Osteoblast (primary cell): ENCODE results near the gene THAP8. TPM values are rescaled to one million over a fixed set of nuclear protein-coding genes. Genes with fewer than 3 reads are reported as not detected.

Source experiments
- DNase-seq: peaks from one replicate; pipeline ENCODE4 v3.0.0; 2011; ENCODE audit warnings: low spot score, mixed read lengths; ENCODE audit not compliant: insufficient read length; ENCODE audit errors: missing footprints
- H2AFZ ChIP-seq: 2 replicates; pipeline ENCODE4 v1.6.0; 2011; ENCODE audit warnings: mild to moderate bottlenecking, low read length
- H3K27ac ChIP-seq: 2 replicates; pipeline ENCODE4 v1.5.1; 2011; ENCODE audit warnings: mild to moderate bottlenecking, low read depth, low read length, moderate library complexity
- H3K27me3 ChIP-seq: 2 replicates; pipeline ENCODE4 v1.6.0; 2012; ENCODE audit warnings: mild to moderate bottlenecking, control low read depth, inconsistent platforms, low read length, moderate library complexity; ENCODE audit not compliant: insufficient read depth
- H3K36me3 ChIP-seq: 2 replicates; pipeline ENCODE4 v1.5.1; 2011; ENCODE audit warnings: mild to moderate bottlenecking, low read length, control low read depth, moderate library complexity; ENCODE audit not compliant: insufficient read depth
- H3K4me1 ChIP-seq: 2 replicates; pipeline ENCODE4 v1.5.1; 2011; ENCODE audit warnings: mild to moderate bottlenecking, low read length, control low read depth, moderate library complexity; ENCODE audit not compliant: insufficient read depth
- H3K4me2 ChIP-seq: 2 replicates; pipeline ENCODE4 v1.6.0; 2011; ENCODE audit warnings: mild to moderate bottlenecking, low read length; ENCODE audit not compliant: insufficient read depth
- H3K4me3 ChIP-seq: fragments of 200-600 bp; sonication (generic); 3 replicates; pipeline ENCODE4 v1.5.1; 2012; ENCODE audit warnings: mild to moderate bottlenecking, low read length, inconsistent platforms; ENCODE audit not compliant: insufficient read depth
- H3K79me2 ChIP-seq: 2 replicates; pipeline ENCODE4 v1.6.0; 2012; ENCODE audit warnings: mild to moderate bottlenecking, low read length, control low read depth, inconsistent platforms; ENCODE audit not compliant: insufficient read depth
- H3K9me3 ChIP-seq: 2 replicates; pipeline ENCODE4 v1.5.1; 2011; ENCODE audit warnings: low read depth, low read length, control low read depth
- H4K20me1 ChIP-seq: 2 replicates; pipeline ENCODE4 v1.6.0; 2012; ENCODE audit warnings: mild to moderate bottlenecking, low read length, control low read depth; ENCODE audit not compliant: insufficient read depth
- total RNA-seq: library from RNA; depleted of rRNA; stranded (reverse); fragments of >200 nt; gene quantifications from 2 replicates; pipeline ENCODE4 v1.2.3, GENCODE V29; 2012
- TF ChIP-seq, protein P1 (sequence below): IDR thresholded peaks from 2 replicates; pipeline ENCODE4 v1.5.1; 2011; ENCODE audit warnings: mild to moderate bottlenecking, low read depth, low read length, moderate library complexity; ENCODE audit errors: extremely low read depth

THAP8 gene
- total RNA-seq, 1 donor = 5.1 TPM

DNA sequence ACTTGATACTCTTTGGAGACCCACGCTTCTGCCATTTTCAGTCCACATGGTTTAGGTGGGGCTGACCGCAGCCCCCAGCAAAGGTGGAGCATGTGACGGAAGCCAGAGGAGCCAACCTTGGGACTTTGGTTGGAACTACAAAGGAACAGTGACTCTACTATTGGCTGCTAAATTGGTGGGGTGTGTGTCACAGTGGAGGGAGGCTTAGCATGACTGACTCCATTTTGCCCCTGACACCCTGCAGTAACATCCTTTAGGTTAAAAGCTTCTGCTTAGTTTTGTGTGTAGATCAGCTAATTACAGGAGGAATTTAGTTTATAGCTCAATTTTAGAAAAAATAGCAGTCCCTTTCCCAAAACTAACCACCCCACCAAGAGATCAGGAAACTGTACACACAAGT is 52.5 kb downstream of the THAP8 start:
- no peak overlapping the region for H3K27ac ChIP-seq
- H4K20me1 ChIP-seq = peaks cover 6% of the 10 kb centered on the region
- no peak overlapping the region for H3K4me2 ChIP-seq
- H3K4me1 ChIP-seq = peaks cover 8% of the 10 kb centered on the region
- no peaks in the 10 kb centered on the region for H3K9me3 ChIP-seq
- peaks cover 18% of the 10 kb centered on the region for H3K79me2 ChIP-seq
- H3K27me3 ChIP-seq = no peaks in the 10 kb centered on the region
- no peak for DNase-seq
- TF ChIP-seq, protein P1, sequence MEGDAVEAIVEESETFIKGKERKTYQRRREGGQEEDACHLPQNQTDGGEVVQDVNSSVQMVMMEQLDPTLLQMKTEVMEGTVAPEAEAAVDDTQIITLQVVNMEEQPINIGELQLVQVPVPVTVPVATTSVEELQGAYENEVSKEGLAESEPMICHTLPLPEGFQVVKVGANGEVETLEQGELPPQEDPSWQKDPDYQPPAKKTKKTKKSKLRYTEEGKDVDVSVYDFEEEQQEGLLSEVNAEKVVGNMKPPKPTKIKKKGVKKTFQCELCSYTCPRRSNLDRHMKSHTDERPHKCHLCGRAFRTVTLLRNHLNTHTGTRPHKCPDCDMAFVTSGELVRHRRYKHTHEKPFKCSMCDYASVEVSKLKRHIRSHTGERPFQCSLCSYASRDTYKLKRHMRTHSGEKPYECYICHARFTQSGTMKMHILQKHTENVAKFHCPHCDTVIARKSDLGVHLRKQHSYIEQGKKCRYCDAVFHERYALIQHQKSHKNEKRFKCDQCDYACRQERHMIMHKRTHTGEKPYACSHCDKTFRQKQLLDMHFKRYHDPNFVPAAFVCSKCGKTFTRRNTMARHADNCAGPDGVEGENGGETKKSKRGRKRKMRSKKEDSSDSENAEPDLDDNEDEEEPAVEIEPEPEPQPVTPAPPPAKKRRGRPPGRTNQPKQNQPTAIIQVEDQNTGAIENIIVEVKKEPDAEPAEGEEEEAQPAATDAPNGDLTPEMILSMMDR = no peak
- no peaks in the 10 kb centered on the region for H3K36me3 ChIP-seq
- no peak overlapping the region for H2AFZ ChIP-seq
- H3K4me3 ChIP-seq = no peak overlapping the region

DNA sequence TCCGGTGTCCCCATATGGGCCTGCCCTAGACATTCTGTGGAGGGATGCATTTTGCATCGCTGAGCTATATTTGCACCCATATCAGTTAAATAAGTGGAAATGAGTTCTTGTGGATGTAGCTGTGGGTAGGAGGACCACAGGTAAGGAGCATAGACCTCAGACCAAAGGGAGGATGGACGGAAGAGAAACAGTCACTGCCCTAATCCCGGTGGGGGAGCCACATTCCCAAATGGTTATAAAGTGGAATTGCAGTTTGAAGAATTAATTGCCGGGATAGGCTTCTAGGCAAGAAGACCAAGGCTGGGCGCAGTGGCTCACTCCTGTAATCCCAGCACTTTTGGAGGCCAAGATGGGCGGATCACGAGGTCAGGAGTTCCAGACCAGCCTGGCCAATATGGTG is 57.3 kb downstream of the THAP8 start:
- Histone ChIP-seq H3K9me3 (no peaks in the 10 kb centered on the region), H3K4me1 (peaks cover 20% of the 10 kb centered on the region), H3K4me3 (no peak overlapping the region), H3K4me2 (no peak overlapping the region), H3K79me2 (peaks cover 35% of the 10 kb centered on the region), H2AFZ (no peak overlapping the region), H4K20me1 (peaks cover 10% of the 10 kb centered on the region), H3K36me3 (no peaks in the 10 kb centered on the region), H3K27me3 (no peaks in the 10 kb centered on the region), H3K27ac (no peak overlapping the region)
- TF ChIP-seq, protein P1 = no peak
- peak; percentile 83 for DNase-seq

DNA sequence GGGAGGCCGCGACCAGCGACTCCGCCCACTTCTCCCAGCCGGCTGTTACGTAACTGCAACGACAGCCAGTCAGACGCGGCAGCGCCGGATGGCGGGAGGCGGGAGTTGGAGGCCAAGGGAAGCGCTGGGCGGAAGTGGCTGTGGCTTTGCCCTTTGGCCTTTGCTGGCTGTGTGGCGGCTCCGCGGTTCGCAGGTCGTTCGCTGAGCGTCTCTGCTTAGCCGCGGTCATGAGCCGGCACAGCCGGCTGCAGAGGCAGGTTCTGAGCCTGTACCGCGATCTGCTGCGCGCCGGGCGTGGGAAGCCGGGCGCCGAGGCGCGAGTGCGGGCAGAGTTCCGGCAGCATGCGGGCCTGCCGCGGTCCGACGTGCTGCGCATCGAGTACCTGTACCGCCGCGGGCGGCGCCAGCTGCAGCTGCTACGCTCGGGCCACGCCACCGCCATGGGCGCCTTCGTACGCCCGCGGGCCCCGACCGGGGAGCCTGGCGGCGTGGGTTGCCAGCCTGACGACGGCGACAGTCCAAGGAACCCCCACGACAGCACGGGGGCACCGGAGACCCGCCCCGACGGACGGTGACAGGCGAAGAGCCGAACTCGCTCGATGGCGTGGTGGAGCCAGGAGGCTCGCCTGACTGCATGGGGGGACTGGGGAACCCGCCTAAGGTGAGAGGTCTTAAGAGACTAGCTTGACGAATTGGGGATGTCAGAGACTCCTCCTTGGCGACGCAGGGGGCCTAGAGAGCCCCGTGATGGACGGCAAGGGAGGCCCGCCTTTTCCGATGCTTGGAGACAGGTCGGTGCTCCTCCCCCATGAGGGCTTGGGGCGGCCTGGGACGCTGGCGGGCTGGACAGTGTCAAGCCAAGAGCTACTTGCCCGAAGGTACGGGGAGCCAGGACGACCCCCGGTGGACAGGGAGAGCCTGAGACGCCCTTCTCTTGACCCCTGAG is 58.8 kb downstream of the THAP8 start, which contains the start of gene SDHAF1:
Gene SDHAF1 (plus strand): TSS at position 141 of the 946 bp plus-strand sequence. CDS start 87 bp downstream, at position 228.
- H3K9me3 ChIP-seq = no peaks in the 10 kb centered on the region
- H3K4me3 ChIP-seq = peak within 1 kb of the TSS; percentile 93
- H4K20me1 ChIP-seq = peaks cover 10% of the 10 kb centered on the region
- H3K27ac ChIP-seq = peak within 1 kb of the TSS; percentile 76
- peak; percentile 99 for DNase-seq
- H3K36me3 ChIP-seq = no peaks in the 10 kb centered on the region
- peaks cover 20% of the 10 kb centered on the region for H3K4me1 ChIP-seq
- H3K79me2 ChIP-seq = peaks cover 26% of the 10 kb centered on the region
- peak within 1 kb of the TSS; percentile 99 for H2AFZ ChIP-seq
- H3K27me3 ChIP-seq = no peaks in the 10 kb centered on the region
- TF ChIP-seq, protein P1 = no peak
- peak within 1 kb of the TSS; percentile 97 for H3K4me2 ChIP-seq

DNA sequence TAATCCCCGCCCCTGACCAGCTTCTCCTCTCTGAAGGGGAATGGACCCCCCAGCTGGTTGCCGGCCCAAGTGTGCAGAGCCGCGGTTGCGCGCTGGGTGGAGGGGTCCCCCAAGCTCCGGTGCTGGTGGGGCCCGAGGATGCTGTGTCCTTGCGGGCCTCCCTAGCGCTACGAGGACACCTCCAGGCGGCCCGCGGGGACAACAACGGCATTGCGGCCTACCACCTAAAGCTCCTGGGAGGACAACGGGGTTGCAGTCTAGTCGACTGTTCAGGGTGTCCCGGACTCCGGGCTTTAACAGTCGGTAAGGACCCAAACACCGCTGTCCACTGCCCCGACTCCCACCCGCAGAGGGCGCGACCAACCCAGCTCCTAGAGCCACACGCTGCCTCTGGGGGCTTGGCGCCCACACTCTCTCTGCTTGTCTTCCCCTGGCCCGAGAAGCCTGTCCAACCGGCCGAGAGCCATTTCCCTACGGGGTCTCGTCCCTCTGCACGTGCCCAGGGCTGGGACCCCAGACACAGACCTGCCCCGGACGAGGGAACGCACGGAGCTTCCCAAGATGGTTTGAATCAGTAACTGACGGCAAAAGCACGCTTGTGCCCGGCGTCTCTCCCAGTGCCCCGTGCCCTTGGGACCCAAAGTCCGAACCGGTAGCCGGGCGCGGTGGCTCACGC is 60.0 kb downstream of the THAP8 start:
- H3K79me2 ChIP-seq = peaks cover 23% of the 10 kb centered on the region
- H3K27ac ChIP-seq = no peak overlapping the region
- peak overlapping the region; percentile 97 for H3K4me2 ChIP-seq
- peaks cover 18% of the 10 kb centered on the region for H3K4me1 ChIP-seq
- H3K9me3 ChIP-seq = no peaks in the 10 kb centered on the region
- peak overlapping the region; percentile 73 for H2AFZ ChIP-seq
- TF ChIP-seq, protein P1 = peak; percentile 13
- H3K36me3 ChIP-seq = no peaks in the 10 kb centered on the region
- H4K20me1 ChIP-seq = peaks cover 7% of the 10 kb centered on the region
- H3K27me3 ChIP-seq = no peaks in the 10 kb centered on the region
- peak; percentile 90 for DNase-seq
- peak overlapping the region; percentile 93 for H3K4me3 ChIP-seq
